Thoracic aorta (tissue), 2 donors: ENCODE results near the gene LBHD2. TPM values are rescaled to one million over a fixed set of nuclear protein-coding genes. Genes with fewer than 3 reads are reported as not detected.

Experiments
- ATAC-seq: fragments of 150-250 bp; one replicate; pipeline ENCODE4 v1.8.0; 2017; ENCODE audit warnings: low read depth; ENCODE audit not compliant: insufficient number of reproducible peaks, low FRiP score
- DNase-seq: peaks from one replicate; pipeline ENCODE4 v3.0.0-alpha.2; 2020; ENCODE audit warnings: low spot score
- H3K27ac ChIP-seq, 2 donors: fragments of 200-600 bp; sonication (generic); 1 replicate in 1 of 2; 2 replicates in 1 of 2; pipeline ENCODE4 v1.5.1; 2016; ENCODE audit warnings: mild to moderate bottlenecking in 2 of 2, moderate library complexity in 2 of 2
- H3K27me3 ChIP-seq: fragments of 200-600 bp; sonication (generic); replicated peaks from 2 replicates; pipeline ENCODE4 v1.6.0; 2016; ENCODE audit warnings: mild to moderate bottlenecking; ENCODE audit not compliant: insufficient read depth
- H3K36me3 ChIP-seq: fragments of 200-600 bp; sonication (generic); one replicate; pipeline ENCODE4 v1.5.1; 2016
- H3K4me1 ChIP-seq, 2 donors: fragments of 200-600 bp; sonication (generic); 1 replicate in 1 of 2; 2 replicates in 1 of 2; pipeline versions ENCODE4 v1.5.1 to v1.6.0; 2016; ENCODE audit warnings: low read depth in 2 of 2, mild to moderate bottlenecking in 1 of 2; ENCODE audit not compliant: control insufficient read depth in 1 of 2
- H3K4me3 ChIP-seq: fragments of 200-600 bp; sonication (generic); 2 replicates; pipeline ENCODE4 v1.5.1; 2016; ENCODE audit warnings: mild to moderate bottlenecking
- H3K9me3 ChIP-seq: fragments of 200-600 bp; sonication (generic); 2 replicates; pipeline ENCODE4 v1.5.1; 2016
- CTCF ChIP-seq: fragments of 200-600 bp; sonication (generic); IDR thresholded peaks from one replicate; pipeline ENCODE4 v1.5.1; 2019; ENCODE audit warnings: antibody characterized with exemption
- total RNA-seq, 2 donors: library from RNA; depleted of rRNA; stranded (reverse); fragments of >200 nt; gene quantifications; one replicate each; pipeline versions ENCODE4 v1.1.0 to v1.2.3, GENCODE V29; 2016

LBHD2 gene
- total RNA-seq, 2 donors from 2014 or later, result not detected

GRCh38 chr14:103073876-103074728 is 9.9 kb upstream of the LBHD2 start:
- H3K27me3 ChIP-seq, result no peaks in the 10 kb centered on the region
- H3K36me3 ChIP-seq, result no peaks in the 10 kb centered on the region
- DNase-seq (no peak), ATAC-seq (no peak)
- H3K4me3 ChIP-seq, result no peak overlapping the region
- H3K9me3 ChIP-seq, result no peaks in the 10 kb centered on the region
- H3K4me1 ChIP-seq, result peaks cover 0 to 7% of the 10 kb centered on the region in 2 donors
- peak overlapping the region in 1 of 2 donors; percentile 26 for H3K27ac ChIP-seq
- TF ChIP-seq CTCF, result no peak

- DNase-seq (no peak), ATAC-seq (no peak)
- peak overlapping the region; percentile 72 for H3K4me3 ChIP-seq
- no peak for TF ChIP-seq CTCF
- no peaks in the 10 kb centered on the region for H3K9me3 ChIP-seq
- peak overlapping the region in 1 of 2 donors; percentile 26 for H3K27ac ChIP-seq
- H3K36me3 ChIP-seq, result no peaks in the 10 kb centered on the region
- H3K4me1 ChIP-seq, result peaks cover 0 to 7% of the 10 kb centered on the region in 2 donors
- no peaks in the 10 kb centered on the region for H3K27me3 ChIP-seq
Observed at GRCh38 chr14:103074729-103075367, 9.2 kb upstream of the LBHD2 start.

GRCh38 chr14:103078420-103078749 is 5.6 kb upstream of the LBHD2 start:
- DNase-seq (no peak), ATAC-seq (no peak)
- peak; percentile 70 for TF ChIP-seq CTCF

GRCh38 chr14:103078860-103079587 is 5.0 kb upstream of the LBHD2 start:
- no peak overlapping the region for H3K4me3 ChIP-seq
- H3K36me3 ChIP-seq, result no peaks in the 10 kb centered on the region
- H3K27me3 ChIP-seq, result no peaks in the 10 kb centered on the region
- TF ChIP-seq CTCF, result no peak
- no peak for ATAC-seq
- DNase-seq, result no peak
- H3K27ac ChIP-seq, result no peak overlapping the region
- H3K4me1 ChIP-seq, result peaks cover 2 to 9% of the 10 kb centered on the region in 2 donors
- no peaks in the 10 kb centered on the region for H3K9me3 ChIP-seq

More at GRCh38 chr14:103078420-103078749, 5.6 kb upstream of the LBHD2 start:
- Histone ChIP-seq H3K4me1 (peaks cover 0 to 7% of the 10 kb centered on the region in 2 donors), H3K27ac (no peak overlapping the region), H3K9me3 (no peaks in the 10 kb centered on the region), H3K27me3 (no peaks in the 10 kb centered on the region), H3K4me3 (no peak overlapping the region), H3K36me3 (no peaks in the 10 kb centered on the region)

- DNase-seq (no peak), ATAC-seq (no peak)
- Histone ChIP-seq H3K36me3 (no peaks in the 10 kb centered on the region), H3K4me3 (no peak overlapping the region), H3K4me1 (peaks cover 4 to 8% of the 10 kb centered on the region in 2 donors), H3K9me3 (no peaks in the 10 kb centered on the region), H3K27me3 (no peaks in the 10 kb centered on the region), H3K27ac (no peak overlapping the region)
- TF ChIP-seq CTCF, result no peak
Observed at GRCh38 chr14:103081951-103082350, 2.1 kb upstream of the LBHD2 start.
